DND-41 (cell line): ENCODE measurements around the gene RBMS1.

Source experiments
- ATAC-seq: fragments of 200-7000 bp; cut with Tn5 transposase; 3 replicates; pipeline ENCODE4 v1.9.1; 2021; ENCODE audit warnings: low read depth; ENCODE audit not compliant: insufficient read depth
- DNase-seq: peaks from one replicate; pipeline ENCODE4 v3.0.0-alpha.2; 2020
- H2AFZ ChIP-seq: 2 replicates; pipeline ENCODE4 v1.6.0; 2012; ENCODE audit warnings: low read depth, low read length
- H3K27ac ChIP-seq: 2 replicates; pipeline ENCODE4 v1.5.1; 2012; ENCODE audit warnings: low read length, inconsistent platforms
- H3K27me3 ChIP-seq: fragments of 200-600 bp; sonication (generic); 2 replicates; pipeline ENCODE4 v1.6.0; 2012; ENCODE audit warnings: low read length, mild to moderate bottlenecking, inconsistent platforms; ENCODE audit not compliant: insufficient read depth, poor library complexity
- H3K36me3 ChIP-seq: 2 replicates; pipeline ENCODE4 v1.5.1; 2012; ENCODE audit warnings: low read length, inconsistent platforms; ENCODE audit not compliant: insufficient read depth
- H3K4me1 ChIP-seq: 2 replicates; pipeline ENCODE4 v1.5.1; 2012; ENCODE audit warnings: mild to moderate bottlenecking, low read length; ENCODE audit not compliant: insufficient read depth
- H3K4me2 ChIP-seq: 2 replicates; pipeline ENCODE4 v1.6.0; 2012; ENCODE audit warnings: mild to moderate bottlenecking, moderate library complexity, low read length, inconsistent platforms; ENCODE audit not compliant: insufficient read depth
- H3K4me3 ChIP-seq, 2 experiments: fragments of 200-600 bp in 1 of 2; shearing (Covaris generic) in 1 of 2; 2 replicates each; pipeline ENCODE4 v1.5.1; 2012 to 2016; ENCODE audit warnings: inconsistent platforms in 2 of 2, low read length in 2 of 2, mild to moderate bottlenecking in 2 of 2, low read depth in 1 of 2, moderate library complexity in 1 of 2
- H3K79me2 ChIP-seq: 2 replicates; pipeline ENCODE4 v1.6.0; 2012; ENCODE audit warnings: low read length, inconsistent platforms; ENCODE audit not compliant: insufficient read depth
- H3K9ac ChIP-seq: 2 replicates; pipeline ENCODE4 v1.6.0; 2012; ENCODE audit warnings: low read depth, mild to moderate bottlenecking, inconsistent platforms, low read length, moderate library complexity
- H3K9me3 ChIP-seq: 2 replicates; pipeline ENCODE4 v1.5.1; 2012; ENCODE audit warnings: low read length, moderate library complexity, mild to moderate bottlenecking, inconsistent platforms; ENCODE audit not compliant: insufficient read depth, severe bottlenecking
- H4K20me1 ChIP-seq: 2 replicates; pipeline ENCODE4 v1.6.0; 2012; ENCODE audit warnings: low read length; ENCODE audit not compliant: insufficient read depth
- EZH2 ChIP-seq: IDR thresholded peaks from 3 replicates; pipeline ENCODE4 v1.6.1; 2012; ENCODE audit warnings: borderline replicate concordance, low read depth, mild to moderate bottlenecking, moderate library complexity, low read length, inconsistent platforms; ENCODE audit not compliant: severe bottlenecking
- TF ChIP-seq, protein P1 (sequence below): IDR thresholded peaks from 2 replicates; pipeline ENCODE4 v1.5.1; 2012; ENCODE audit warnings: borderline replicate concordance, low read length, moderate library complexity, mild to moderate bottlenecking; ENCODE audit not compliant: poor library complexity, severe bottlenecking; ENCODE audit errors: extremely low read depth

RBMS1 gene

DNA sequence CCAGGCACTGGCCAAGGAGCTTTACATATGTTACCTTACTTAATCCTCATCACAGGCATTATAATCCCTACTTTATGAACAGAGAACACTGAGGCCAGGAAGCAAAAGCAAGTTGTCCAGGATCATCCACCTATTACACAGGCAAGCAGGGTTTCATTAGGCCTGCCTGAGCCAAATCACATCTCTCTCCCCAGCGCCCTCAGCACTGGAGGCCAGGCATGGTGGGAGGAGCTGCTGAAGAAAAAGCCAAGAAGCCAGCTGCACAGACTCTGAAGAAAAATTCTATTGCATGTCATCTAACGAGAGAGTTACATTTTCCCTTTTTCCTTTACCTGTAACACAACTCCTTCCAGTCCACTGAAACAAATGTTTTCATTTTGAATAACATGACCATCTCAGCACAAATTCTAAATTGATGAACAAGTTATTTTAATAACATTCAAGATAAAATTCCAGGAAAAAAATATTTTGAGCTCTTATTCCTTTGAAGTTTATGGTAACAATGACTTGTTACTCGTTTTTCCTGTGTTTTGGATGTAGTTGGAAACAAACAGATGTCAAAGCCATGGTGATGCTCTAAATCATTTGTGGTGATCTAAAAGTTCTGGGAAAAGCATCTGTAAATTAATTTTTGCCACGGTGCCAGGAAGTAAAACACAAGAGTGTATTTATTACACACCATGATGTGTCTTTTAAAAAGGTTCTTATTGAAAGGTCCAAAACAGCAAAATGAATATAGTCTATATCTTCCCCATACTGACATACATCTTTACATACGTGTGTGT lies 154.5 kb downstream of the RBMS1 start:
- peaks cover 40% of the 10 kb centered on the region for H3K79me2 ChIP-seq

DNA sequence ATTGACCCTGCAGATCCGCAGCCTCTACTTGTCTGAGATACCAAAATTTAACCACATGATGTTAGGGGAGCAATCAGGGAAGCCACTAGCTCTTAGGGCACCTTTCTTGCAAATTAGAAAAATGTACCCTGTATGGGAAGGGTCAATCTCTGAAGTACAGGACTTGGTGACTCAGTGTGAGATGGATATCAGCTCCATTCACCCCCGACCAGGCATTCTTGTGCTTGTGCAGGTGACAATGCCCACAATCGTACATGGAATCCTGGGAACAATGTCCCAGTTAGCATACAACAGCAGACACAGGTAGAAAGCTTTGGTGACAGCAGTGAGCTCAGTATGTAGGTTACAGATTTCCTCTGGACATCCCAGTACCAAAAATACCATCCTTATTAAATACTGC lies 155.9 kb downstream of the RBMS1 start:
- TF ChIP-seq, protein P1, sequence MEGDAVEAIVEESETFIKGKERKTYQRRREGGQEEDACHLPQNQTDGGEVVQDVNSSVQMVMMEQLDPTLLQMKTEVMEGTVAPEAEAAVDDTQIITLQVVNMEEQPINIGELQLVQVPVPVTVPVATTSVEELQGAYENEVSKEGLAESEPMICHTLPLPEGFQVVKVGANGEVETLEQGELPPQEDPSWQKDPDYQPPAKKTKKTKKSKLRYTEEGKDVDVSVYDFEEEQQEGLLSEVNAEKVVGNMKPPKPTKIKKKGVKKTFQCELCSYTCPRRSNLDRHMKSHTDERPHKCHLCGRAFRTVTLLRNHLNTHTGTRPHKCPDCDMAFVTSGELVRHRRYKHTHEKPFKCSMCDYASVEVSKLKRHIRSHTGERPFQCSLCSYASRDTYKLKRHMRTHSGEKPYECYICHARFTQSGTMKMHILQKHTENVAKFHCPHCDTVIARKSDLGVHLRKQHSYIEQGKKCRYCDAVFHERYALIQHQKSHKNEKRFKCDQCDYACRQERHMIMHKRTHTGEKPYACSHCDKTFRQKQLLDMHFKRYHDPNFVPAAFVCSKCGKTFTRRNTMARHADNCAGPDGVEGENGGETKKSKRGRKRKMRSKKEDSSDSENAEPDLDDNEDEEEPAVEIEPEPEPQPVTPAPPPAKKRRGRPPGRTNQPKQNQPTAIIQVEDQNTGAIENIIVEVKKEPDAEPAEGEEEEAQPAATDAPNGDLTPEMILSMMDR = no peak
- no peak for TF ChIP-seq EZH2
- peaks cover 33% of the 10 kb centered on the region for H3K79me2 ChIP-seq

More for the DNA sequence above, 154.5 kb downstream of the RBMS1 start:
- Histone ChIP-seq H3K27me3 (no peaks in the 10 kb centered on the region), H3K36me3 (no peaks in the 10 kb centered on the region), H2AFZ (no peak overlapping the region), H4K20me1 (peaks cover 7% of the 10 kb centered on the region), H3K27ac (no peak overlapping the region), H3K4me2 (no peak overlapping the region), H3K4me3 (no peak overlapping the region), H3K9me3 (no peaks in the 10 kb centered on the region), H3K9ac (no peak overlapping the region), H3K4me1 (no peaks in the 10 kb centered on the region)
- DNase-seq = peak; percentile 12
- TF ChIP-seq, protein P1 = no peak
- TF ChIP-seq EZH2 = no peak
- ATAC-seq = peak; percentile 63; the same call in 2 of the 3 replicates

DNA sequence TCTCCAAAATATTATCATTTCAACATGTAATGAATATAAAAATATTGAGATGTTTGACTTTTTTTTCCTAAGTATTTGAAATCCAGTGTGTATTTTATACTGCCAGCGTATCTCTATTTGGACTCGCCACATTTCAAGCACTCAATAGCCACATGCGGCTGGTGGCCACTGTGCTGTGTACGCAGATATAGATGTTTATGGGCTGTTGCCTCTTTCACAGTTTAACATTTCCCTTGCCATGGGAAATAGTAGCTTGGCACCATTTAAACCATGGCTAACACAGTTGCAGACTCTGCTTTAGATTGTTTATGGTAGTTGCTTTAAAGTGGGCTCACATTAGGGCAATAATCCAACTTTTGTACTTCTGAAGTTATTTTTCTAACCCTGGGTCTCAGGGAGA lies 157.0 kb downstream of the RBMS1 start:
- Histone ChIP-seq H3K79me2 (peaks cover 37% of the 10 kb centered on the region), H3K36me3 (no peaks in the 10 kb centered on the region; the same call in 1 of the 2 replicates), H3K27ac (no peak overlapping the region), H3K9ac (no peak overlapping the region), H2AFZ (no peak overlapping the region), H3K4me3 (no peak overlapping the region), H3K9me3 (no peaks in the 10 kb centered on the region), H3K4me1 (peaks cover 10% of the 10 kb centered on the region), H3K4me2 (no peak overlapping the region), H4K20me1 (peaks cover 7% of the 10 kb centered on the region), H3K27me3 (no peaks in the 10 kb centered on the region)
- DNase-seq = no peak
- TF ChIP-seq, protein P1 = no peak
- TF ChIP-seq EZH2 = no peak
- no peak for ATAC-seq

More for the DNA sequence above, 155.9 kb downstream of the RBMS1 start:
- H4K20me1 ChIP-seq = peaks cover 7% of the 10 kb centered on the region
- no peaks in the 10 kb centered on the region for H3K9me3 ChIP-seq
- H3K9ac ChIP-seq = no peak overlapping the region
- no peak for DNase-seq
- no peak overlapping the region for H3K4me3 ChIP-seq
- no peaks in the 10 kb centered on the region for H3K4me1 ChIP-seq
- no peak overlapping the region for H3K27ac ChIP-seq
- no peak overlapping the region for H3K4me2 ChIP-seq
- no peak for ATAC-seq
- H3K36me3 ChIP-seq = no peaks in the 10 kb centered on the region
- H2AFZ ChIP-seq = no peak overlapping the region
- no peaks in the 10 kb centered on the region for H3K27me3 ChIP-seq
